NT2/D1 (cell line): Measurements from ENCODE around the gene CD44.

Experiments used
- SUZ12 ChIP-seq: IDR thresholded peaks from 2 replicates; pipeline ENCODE4 v1.6.1; 2011; ENCODE audit not compliant: insufficient read length, insufficient read depth; ENCODE audit errors: extremely low read depth
- YY1 ChIP-seq: IDR thresholded peaks from 2 replicates; pipeline ENCODE4 v1.6.1; 2011; ENCODE audit not compliant: insufficient read length, insufficient read depth
- ZNF274 ChIP-seq: IDR thresholded peaks from 2 replicates; pipeline ENCODE4 v1.6.1; 2011; ENCODE audit warnings: mild to moderate bottlenecking, low read depth, low read length

GRCh38 chr11:35170503-35170902, 31.5 kb downstream of the CD44 start:
- no peak for TF ChIP-seq SUZ12
- no peak for TF ChIP-seq ZNF274
- no peak for TF ChIP-seq YY1
